ENCODE data around the gene SCMH1. TPM values are rescaled to one million over a fixed set of nuclear protein-coding genes. Genes with fewer than 3 reads are reported as not detected.

SCMH1 gene
- total and polyA plus RNA-seq, 2 experiments from 2014 or later = 48.1 to 52.3 TPM

DNA sequence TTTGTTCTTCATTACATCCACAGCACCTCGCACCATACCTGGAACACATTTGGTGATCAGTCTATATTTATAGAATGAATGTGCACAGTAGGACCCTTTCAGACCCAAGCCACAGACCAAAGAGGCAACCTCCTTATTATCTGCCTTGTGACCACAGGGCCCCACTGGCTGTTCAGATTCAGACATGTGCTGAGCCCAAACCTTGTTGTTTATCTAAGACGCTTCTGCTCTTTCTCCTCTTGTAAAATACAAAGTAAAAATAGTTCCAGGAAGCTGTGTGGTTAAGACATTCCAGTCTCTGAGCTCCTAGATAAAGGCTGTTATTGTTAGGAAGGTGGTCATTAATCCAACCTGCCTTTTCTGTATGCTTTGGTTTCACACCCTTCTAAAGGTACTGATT lies 3.6 kb upstream of the SCMH1 start:
- H3K4me1 ChIP-seq (ENCODE audit: insufficient read depth) = peaks cover 32% of the 10 kb centered on the region
- H3K27me3 ChIP-seq = no peaks in the 10 kb centered on the region
- TF ChIP-seq EZH2phosphoT487 (IDR thresholded peaks at IDR 0.05; ENCODE audit: low read depth, severe bottlenecking, unreplicated experiment) (no peak), EZH2 (IDR thresholded peaks at IDR 0.05; ENCODE audit: borderline replicate concordance) (no peak)
- TF ChIP-seq, protein P1, sequence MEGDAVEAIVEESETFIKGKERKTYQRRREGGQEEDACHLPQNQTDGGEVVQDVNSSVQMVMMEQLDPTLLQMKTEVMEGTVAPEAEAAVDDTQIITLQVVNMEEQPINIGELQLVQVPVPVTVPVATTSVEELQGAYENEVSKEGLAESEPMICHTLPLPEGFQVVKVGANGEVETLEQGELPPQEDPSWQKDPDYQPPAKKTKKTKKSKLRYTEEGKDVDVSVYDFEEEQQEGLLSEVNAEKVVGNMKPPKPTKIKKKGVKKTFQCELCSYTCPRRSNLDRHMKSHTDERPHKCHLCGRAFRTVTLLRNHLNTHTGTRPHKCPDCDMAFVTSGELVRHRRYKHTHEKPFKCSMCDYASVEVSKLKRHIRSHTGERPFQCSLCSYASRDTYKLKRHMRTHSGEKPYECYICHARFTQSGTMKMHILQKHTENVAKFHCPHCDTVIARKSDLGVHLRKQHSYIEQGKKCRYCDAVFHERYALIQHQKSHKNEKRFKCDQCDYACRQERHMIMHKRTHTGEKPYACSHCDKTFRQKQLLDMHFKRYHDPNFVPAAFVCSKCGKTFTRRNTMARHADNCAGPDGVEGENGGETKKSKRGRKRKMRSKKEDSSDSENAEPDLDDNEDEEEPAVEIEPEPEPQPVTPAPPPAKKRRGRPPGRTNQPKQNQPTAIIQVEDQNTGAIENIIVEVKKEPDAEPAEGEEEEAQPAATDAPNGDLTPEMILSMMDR (IDR thresholded peaks at IDR 0.05; ENCODE audit: poor library complexity) = no peak
- 46% methylated on average over 2 of the region's 2 CpGs for WGBS (ENCODE audit: low lambda C conversion rate, missing lambda C conversion rate)
- H3K4me3 ChIP-seq = no peak overlapping the region
- H3K27ac ChIP-seq = peak overlapping the region; percentile 42
- H3K9me2 ChIP-seq (replicated peaks; ENCODE audit: insufficient read depth) = no peaks in the 10 kb centered on the region
- H2AFZ ChIP-seq = peak overlapping the region; percentile 5
- H3K9me3 ChIP-seq (ENCODE audit: low read depth) = no peaks in the 10 kb centered on the region
- H3K79me2 ChIP-seq = peaks cover 10% of the 10 kb centered on the region
- no peak for DNase-seq (ENCODE audit: low spot score)
- H3K4me2 ChIP-seq = peak overlapping the region; percentile 23
- no peaks in the 10 kb centered on the region for H3K36me3 ChIP-seq (replicated peaks; ENCODE audit: insufficient read depth, low read depth)
- no peaks in the 10 kb centered on the region for H4K20me1 ChIP-seq (ENCODE audit: insufficient read depth, poor library complexity, severe bottlenecking)

GRCh38 chr1:41243079-41243385 lies 926 bp upstream of the SCMH1 start:
- H3K4me1 ChIP-seq (ENCODE audit: insufficient read depth) = peaks cover 52% of the 10 kb centered on the region
- no peaks in the 10 kb centered on the region for H3K27me3 ChIP-seq
- WGBS (ENCODE audit: low lambda C conversion rate, missing lambda C conversion rate) = 83% methylated on average over 3 of the region's 3 CpGs
- H3K36me3 ChIP-seq (replicated peaks; ENCODE audit: insufficient read depth, low read depth) = no peaks in the 10 kb centered on the region
- peaks cover 29% of the 10 kb centered on the region for H3K79me2 ChIP-seq
- H3K9me3 ChIP-seq (ENCODE audit: low read depth) = no peaks in the 10 kb centered on the region
- peak overlapping the region; percentile 78 for H2AFZ ChIP-seq
- peaks cover 6% of the 10 kb centered on the region for H4K20me1 ChIP-seq (ENCODE audit: insufficient read depth, poor library complexity, severe bottlenecking)
- DNase-seq (ENCODE audit: low spot score) = peak; percentile 7
- TF ChIP-seq EZH2phosphoT487 (IDR thresholded peaks at IDR 0.05; ENCODE audit: low read depth, severe bottlenecking, unreplicated experiment) = no peak
- no peak for TF ChIP-seq EZH2 (IDR thresholded peaks at IDR 0.05; ENCODE audit: borderline replicate concordance)
- TF ChIP-seq, protein P1 (IDR thresholded peaks at IDR 0.05; ENCODE audit: poor library complexity) = no peak
- H3K4me2 ChIP-seq = peak overlapping the region; percentile 89
- peak overlapping the region; percentile 68 for H3K4me3 ChIP-seq
- H3K27ac ChIP-seq = peak overlapping the region; percentile 99
- no peaks in the 10 kb centered on the region for H3K9me2 ChIP-seq (replicated peaks; ENCODE audit: insufficient read depth)

GRCh38 chr1:41242342-41243078 lies 404 bp upstream of the SCMH1 start:
- Histone ChIP-seq H3K4me3 (peak overlapping the region; percentile 68), H3K79me2 (peaks cover 34% of the 10 kb centered on the region), H4K20me1 (ENCODE audit: insufficient read depth, poor library complexity, severe bottlenecking) (peaks cover 11% of the 10 kb centered on the region), H3K4me1 (ENCODE audit: insufficient read depth) (peaks cover 57% of the 10 kb centered on the region), H2AFZ (peak overlapping the region; percentile 78), H3K9me3 (ENCODE audit: low read depth) (no peaks in the 10 kb centered on the region), H3K27me3 (no peaks in the 10 kb centered on the region), H3K4me2 (peak overlapping the region; percentile 89), H3K9me2 (replicated peaks; ENCODE audit: insufficient read depth) (no peaks in the 10 kb centered on the region), H3K36me3 (replicated peaks; ENCODE audit: insufficient read depth, low read depth) (no peaks in the 10 kb centered on the region), H3K27ac (peak overlapping the region; percentile 99)
- no peak for DNase-seq (ENCODE audit: low spot score)
- 27% methylated on average over 34 of the region's 51 CpGs for WGBS (ENCODE audit: low lambda C conversion rate, missing lambda C conversion rate)
- TF ChIP-seq, protein P1 (IDR thresholded peaks at IDR 0.05; ENCODE audit: poor library complexity) = no peak

All from hepatocyte (in vitro differentiated cells).